ENCODE data around the gene CHD9.

CHD9 gene

GRCh38 chr16:53078765-53079485, 24.1 kb downstream of the CHD9 start:
- no peak for DNase-seq

- DNase-seq, result no peak
Observed at GRCh38 chr16:53080345-53081031, 25.7 kb downstream of the CHD9 start.

DNA sequence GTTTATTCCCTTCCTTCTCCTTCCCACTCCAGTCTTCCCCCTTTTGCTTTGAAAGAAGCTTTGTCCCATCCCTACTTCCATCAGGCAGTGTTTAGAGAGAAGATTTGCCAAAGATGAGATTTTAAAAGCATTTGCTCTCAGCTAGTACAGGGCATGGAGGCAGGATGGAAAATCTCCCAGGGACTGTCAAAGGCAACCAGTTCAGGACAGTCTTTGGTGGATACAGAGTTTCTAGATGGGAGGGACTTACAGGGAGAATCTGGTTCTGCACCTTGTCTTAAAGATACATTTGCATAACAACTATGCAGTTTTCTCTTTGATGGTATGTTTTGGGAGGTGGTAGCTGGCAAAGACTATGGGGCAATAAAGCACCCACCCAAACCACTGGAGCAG, 26.2 kb downstream of the CHD9 start:
- no peak for DNase-seq

- DNase-seq, result no peak
Observed at GRCh38 chr16:53081686-53082407, 27.1 kb downstream of the CHD9 start.

- no peak for DNase-seq
Observed at GRCh38 chr16:53082509-53082908, 27.7 kb downstream of the CHD9 start.

GRCh38 chr16:53083119-53083518, 28.3 kb downstream of the CHD9 start:
- DNase-seq, result no peak

GRCh38 chr16:53084141-53084541, 29.4 kb downstream of the CHD9 start:
- DNase-seq, result no peak

DNA sequence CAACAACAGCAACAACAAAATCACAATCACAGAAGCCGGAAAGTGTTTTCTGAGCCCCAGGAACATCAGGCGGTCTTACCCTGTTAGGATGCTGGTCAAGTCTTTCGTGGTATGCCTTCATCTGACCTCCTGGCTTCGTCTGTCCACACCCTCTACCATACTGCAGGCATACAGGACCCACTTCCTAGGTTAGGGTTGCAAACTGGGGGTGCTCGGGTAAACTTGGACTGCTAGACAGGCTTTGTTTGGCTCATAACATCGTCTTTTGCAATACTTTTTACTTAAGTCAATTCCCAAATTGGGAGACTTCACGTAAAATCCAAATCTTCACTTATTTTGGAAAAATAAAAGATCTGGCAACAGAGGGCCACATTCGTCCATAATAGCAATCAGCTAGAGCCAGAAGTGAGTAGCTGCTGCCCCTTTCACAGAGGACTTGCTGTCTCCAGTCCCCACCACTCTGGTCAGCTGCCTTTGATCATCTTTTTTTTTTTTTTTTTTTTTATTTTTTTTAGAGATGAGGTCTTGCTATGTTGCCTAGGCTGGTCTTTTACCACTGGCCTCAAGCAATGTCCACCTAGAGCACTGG, 30.0 kb downstream of the CHD9 start:
- peak; percentile 26 for DNase-seq

GRCh38 chr16:53085369-53085843, 30.6 kb downstream of the CHD9 start:
- DNase-seq, result peak; percentile 40

DNA sequence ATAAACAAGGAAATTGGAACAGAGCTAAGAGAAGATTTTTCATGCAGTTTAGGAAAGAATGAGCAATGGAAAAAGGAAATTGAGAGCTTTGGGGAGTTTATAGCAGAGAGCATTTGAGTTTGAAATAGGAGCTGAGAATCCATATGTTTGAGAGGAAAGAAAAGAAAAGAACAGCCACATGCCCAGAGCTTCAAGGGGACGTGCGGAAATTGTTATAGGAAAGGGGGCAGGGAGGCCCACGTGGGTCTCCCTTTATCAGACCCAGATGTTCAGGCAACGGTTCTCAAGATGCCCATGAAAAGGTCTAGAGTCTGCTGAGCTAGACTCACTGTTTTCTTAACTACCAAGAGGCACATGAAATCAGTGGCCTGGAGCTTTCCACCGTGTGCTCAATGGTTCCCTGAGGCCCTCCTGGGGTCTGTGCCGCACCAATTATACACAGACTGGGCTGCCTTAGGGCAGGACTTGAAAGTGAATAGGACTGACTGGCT, 31.2 kb downstream of the CHD9 start:
- DNase-seq, result peak; percentile 19

DNA sequence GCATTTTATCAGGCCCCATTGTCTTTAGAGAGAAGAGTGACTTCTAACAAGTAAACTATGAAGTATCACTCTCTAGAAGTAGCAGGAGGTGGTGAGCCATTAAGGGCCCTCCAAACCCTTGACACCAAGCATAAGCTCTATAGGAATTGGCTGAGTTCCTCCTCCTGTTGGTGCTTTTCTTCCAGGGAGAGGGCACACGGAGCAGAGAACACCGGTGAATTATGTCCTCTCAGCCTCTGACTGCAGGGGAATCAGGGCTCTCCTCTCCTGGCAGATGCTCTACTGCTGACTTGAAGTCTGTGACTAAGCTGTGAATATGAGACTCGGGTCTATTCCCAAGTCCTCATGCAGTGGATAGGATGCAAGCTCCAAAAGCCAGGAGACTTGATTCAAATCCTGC, 32.3 kb downstream of the CHD9 start:
- DNase-seq, result no peak

DNA sequence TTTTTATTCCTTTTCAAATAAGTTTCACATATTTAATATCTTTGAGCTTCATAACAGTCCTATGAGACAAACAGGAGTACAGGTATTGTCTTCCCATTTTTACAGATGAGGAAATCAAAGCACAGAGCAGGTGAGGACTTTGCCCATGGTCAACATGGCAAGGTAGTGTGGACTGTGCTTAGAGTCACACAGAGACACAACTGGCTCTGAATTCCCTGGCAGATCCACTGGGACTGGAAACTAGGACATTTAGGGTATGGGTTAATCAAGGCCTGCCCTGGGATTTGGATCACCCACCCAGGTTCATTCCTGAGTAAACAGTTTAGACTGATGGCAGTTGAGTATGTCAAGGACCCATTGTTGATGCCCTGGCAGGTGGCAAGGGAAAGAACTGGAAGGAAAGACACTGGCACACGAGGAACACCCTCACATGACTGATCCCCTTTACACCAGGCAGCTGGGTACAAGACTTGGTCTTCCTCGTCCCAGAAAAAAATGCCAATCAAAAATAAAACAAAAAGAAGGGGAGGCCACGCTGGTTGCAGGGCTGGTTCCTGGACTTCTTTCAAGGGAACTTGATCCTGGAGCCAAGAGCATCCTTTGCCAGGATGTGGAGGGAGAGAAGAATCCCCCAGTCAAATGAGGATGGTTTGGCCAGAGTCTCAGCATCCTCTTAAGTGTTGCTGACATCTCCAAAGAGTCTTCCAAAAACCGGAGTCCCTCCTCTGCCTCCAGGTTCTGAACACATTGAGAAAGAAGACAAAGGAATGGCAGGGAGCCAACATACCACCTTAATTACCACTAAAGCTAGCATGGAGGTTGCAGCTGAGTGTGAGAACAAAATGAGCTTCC, 34.9 kb downstream of the CHD9 start:
- DNase-seq, result no peak

DNA sequence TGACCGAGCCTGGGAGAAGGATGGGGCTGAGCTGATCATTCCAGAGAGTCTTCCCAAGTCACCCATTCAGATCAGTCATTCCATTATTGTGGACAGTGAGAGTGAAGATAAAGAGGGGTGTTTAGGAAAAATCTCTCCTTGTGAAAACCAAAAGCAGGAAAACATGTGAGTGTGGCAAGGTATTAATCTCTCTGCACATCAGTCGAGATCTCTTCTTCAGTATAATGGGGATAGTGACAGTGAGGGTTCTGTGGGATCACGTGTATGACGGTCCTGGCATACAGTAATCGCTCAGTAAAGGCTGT, 35.4 kb downstream of the CHD9 start:
- DNase-seq, result no peak

- peak; percentile 16 for DNase-seq
Observed at GRCh38 chr16:53090591-53091411, 36.0 kb downstream of the CHD9 start.

DNA sequence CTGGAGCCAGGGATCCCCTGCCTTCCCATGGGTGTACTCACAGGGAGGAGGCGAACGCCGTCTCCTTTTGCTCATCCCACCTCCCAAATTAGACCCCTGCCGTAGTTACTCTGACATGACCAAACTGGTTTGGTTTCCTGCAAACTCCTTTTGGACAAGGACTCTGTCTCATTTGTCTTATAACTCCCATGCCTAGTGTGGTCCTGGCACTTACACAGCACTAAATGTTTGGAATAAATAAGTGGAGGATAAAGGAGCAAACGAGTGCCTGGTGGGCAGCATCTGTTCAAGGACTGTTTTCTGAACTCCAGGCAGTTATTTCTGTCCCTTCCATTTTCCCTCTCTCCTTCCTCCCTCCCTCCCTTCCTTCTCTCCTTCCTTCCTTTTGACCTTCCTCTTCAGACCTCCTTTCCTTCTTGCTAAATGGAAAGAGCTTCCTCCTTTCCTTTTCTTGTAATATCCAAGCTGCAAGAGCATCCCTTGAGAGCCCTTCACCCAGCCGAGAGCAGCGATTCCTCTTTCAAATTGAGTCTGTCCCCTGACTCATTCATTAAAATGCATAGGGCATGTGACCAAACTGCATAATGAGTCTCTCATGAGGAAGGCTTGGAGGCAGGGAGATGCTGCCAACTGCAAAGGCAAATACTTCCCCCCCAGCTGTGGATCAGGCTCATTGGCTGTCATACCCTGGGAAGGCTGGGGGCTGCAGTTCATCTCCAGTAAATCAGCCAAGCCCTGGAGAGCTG, 36.8 kb downstream of the CHD9 start:
- DNase-seq, result peak; percentile 70

DNA sequence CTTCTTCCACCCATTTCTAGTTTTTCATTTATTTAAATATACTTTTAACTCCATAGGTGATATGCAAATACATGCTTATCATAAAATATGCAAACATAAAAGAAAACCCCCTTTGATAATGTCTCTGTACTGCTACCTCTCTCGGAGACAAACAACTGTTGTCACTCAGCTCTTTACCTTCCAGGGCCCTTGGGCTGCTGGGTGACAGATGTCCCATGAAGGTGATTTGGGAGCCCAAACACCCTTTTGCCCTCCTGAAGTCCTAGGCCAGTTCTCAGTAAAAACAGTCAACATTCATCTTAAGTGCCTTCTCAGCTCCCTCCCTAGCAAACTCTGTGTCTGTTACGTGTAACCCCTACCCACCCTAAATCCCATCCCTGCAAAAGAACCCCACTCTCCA, 37.5 kb downstream of the CHD9 start:
- DNase-seq, result no peak

- no peak for DNase-seq
Observed at GRCh38 chr16:53093162-53093744, 38.5 kb downstream of the CHD9 start.

DNA sequence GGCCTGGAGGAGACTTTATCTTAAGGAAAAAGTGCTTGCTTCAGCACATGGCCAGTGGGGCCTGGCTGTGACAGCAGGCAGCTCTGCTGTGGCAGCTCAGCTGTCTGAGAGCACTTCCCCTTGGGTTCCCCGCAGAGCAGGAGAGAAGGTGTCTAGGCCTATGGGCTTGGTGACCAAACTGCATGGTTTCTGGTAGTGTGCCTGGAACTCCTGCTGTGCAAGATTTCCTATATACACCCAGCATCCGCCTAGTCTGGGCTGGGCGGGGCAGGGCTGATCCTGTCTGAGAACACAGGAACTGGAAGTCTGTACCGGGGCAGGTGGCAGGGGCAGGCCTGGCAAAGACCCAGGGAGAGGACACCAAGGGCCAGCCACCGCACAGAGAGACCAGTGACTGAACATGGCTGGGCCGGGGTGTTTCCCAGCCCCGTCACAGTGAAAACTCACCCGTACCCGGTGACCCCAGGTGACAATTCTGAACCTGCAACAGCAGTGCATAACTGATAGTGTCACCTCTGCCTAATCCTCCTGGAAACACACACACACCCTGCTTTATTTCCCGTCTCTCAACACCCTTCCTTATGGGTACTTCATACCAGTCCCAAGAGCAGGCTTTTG, 39.3 kb downstream of the CHD9 start:
- DNase-seq, result no peak

- no peak for DNase-seq
Observed at GRCh38 chr16:53097190-53097589, 42.4 kb downstream of the CHD9 start.

Measured in retina (tissue), 1 donor.